NOMO-1 treated with DMSO at 0.1 percent for 48 hours (cell line): ENCODE data around the gene SCUBE1.
A peak's percentile ranks its signal among the peaks of the same experiment; 100 is the strongest.
"Not testable (repeated sequence)": the region's sequence is repeated elsewhere in the genome, so short reads cannot be mapped to it uniquely, and the experiment has no call there.

Experiments used
- DNase-seq: peaks from one replicate; lab custom pipeline; 2025; ENCODE audit not compliant: unreplicated experiment; lab: John Stamatoyannopoulos, UW

The SCUBE1 gene

GRCh38 chr22:43360576-43360975, 17.4 kb upstream of the SCUBE1 start:
- DNase-seq, result no peak

- DNase-seq, result no peak
These were observed 13.7 kb upstream of the SCUBE1 start for GRCh38 chr22:43356881-43357280.

GRCh38 chr22:43355688-43356087, 12.5 kb upstream of the SCUBE1 start:
- DNase-seq, result not testable (repeated sequence)

- no peak for DNase-seq
These were observed 8.8 kb upstream of the SCUBE1 start for GRCh38 chr22:43351966-43352345.

GRCh38 chr22:43349636-43350035, 6.5 kb upstream of the SCUBE1 start:
- DNase-seq, result no peak

GRCh38 chr22:43346521-43346929, 3.4 kb upstream of the SCUBE1 start:
- DNase-seq, result peak; percentile 37

GRCh38 chr22:43345761-43346301, 2.7 kb upstream of the SCUBE1 start:
- DNase-seq, result peak; percentile 76

GRCh38 chr22:43345356-43345755, 2.2 kb upstream of the SCUBE1 start:
- no peak for DNase-seq

- no peak for DNase-seq
These were observed 1.3 kb upstream of the SCUBE1 start for GRCh38 chr22:43344520-43344787.

GRCh38 chr22:43343670-43344519, 723 bp upstream of the SCUBE1 start:
- DNase-seq, result peak; percentile 4

- DNase-seq, result peak; percentile 12
These were observed 568 bp downstream of the SCUBE1 start for GRCh38 chr22:43342347-43343261.

- DNase-seq, result no peak
These were observed 1.6 kb downstream of the SCUBE1 start for GRCh38 chr22:43341565-43341964.

GRCh38 chr22:43338766-43339345, 4.3 kb downstream of the SCUBE1 start:
- DNase-seq, result no peak

- no peak for DNase-seq
These were observed 5.2 kb downstream of the SCUBE1 start for GRCh38 chr22:43337946-43338345.

GRCh38 chr22:43337385-43337784, 5.8 kb downstream of the SCUBE1 start:
- DNase-seq, result no peak

- DNase-seq, result no peak
These were observed 8.8 kb downstream of the SCUBE1 start for GRCh38 chr22:43334378-43334777.

GRCh38 chr22:43333978-43334377, 9.2 kb downstream of the SCUBE1 start:
- DNase-seq, result no peak

GRCh38 chr22:43333156-43333555, 10.0 kb downstream of the SCUBE1 start:
- DNase-seq, result no peak

GRCh38 chr22:43331698-43332097, 11.5 kb downstream of the SCUBE1 start:
- DNase-seq, result no peak

GRCh38 chr22:43331069-43331451, 12.1 kb downstream of the SCUBE1 start:
- DNase-seq, result peak; percentile 64
